Body of pancreas (tissue), 4 donors: ENCODE measurements around the gene GNPTG. TPM values are rescaled to one million over a fixed set of nuclear protein-coding genes. Genes with fewer than 3 reads are reported as not detected.

Source experiments
- ATAC-seq: fragments of 150-250 bp; one replicate; pipeline ENCODE4 v1.9.1; 2016
- DNase-seq, 4 donors: peaks; one replicate each; pipeline ENCODE4 v3.0.0-alpha.2; 2019
- H3K27ac ChIP-seq, 4 donors: fragments of 200-600 bp; sonication (generic); 1 replicate in 3 of 4; 2 replicates in 1 of 4; pipeline versions ENCODE4 v1.5.1 to v1.6.1; 2016 to 2019; ENCODE audit warnings: mild to moderate bottlenecking in 1 of 4, mixed read lengths in 1 of 4, moderate library complexity in 1 of 4
- H3K27me3 ChIP-seq, 2 donors: fragments of 200-600 bp; sonication (generic); one replicate each; pipeline ENCODE4 v1.6.0; 2016; ENCODE audit warnings: mild to moderate bottlenecking in 1 of 2
- H3K36me3 ChIP-seq, 2 donors: fragments of 200-600 bp; sonication (generic); replicated peaks in 1 of 2; 2 replicates each; pipeline ENCODE4 v1.5.1; 2016; ENCODE audit warnings: low read depth in 2 of 2; ENCODE audit not compliant: insufficient read depth in 1 of 2
- H3K4me1 ChIP-seq: fragments of 200-600 bp; sonication (generic); one replicate; pipeline ENCODE4 v1.6.0; 2016
- H3K4me3 ChIP-seq, 2 donors: fragments of 200-600 bp; sonication (generic); 1 replicate in 1 of 2; 2 replicates in 1 of 2; pipeline ENCODE4 v1.5.1; 2016 to 2019
- H3K9me3 ChIP-seq, 3 donors: fragments of 200-600 bp; sonication (generic); 1 replicate in 2 of 3; 2 replicates in 1 of 3; pipeline ENCODE4 v1.5.1; 2016
- POLR2A ChIP-seq, 3 donors: fragments of 450-650 bp; IDR thresholded peaks; one replicate each; pipeline ENCODE4 v1.6.1; 2016; ENCODE audit warnings: antibody characterized with exemption in 3 of 3, mild to moderate bottlenecking in 2 of 3
- WGBS, 2 donors: methylation state at CpG; one replicate each; pipeline ENCODE4 v1.1.5; 2017; 5-methylcytosine and 5-hydroxymethylcytosine counted together
- intact Hi-C: fragments of 100-400 bp; cut with DNase I; formaldehyde crosslinking; loops from one replicate; pipeline ENCODE4 v1.15.1; 2023
- total RNA-seq, 2 donors: library from RNA; depleted of rRNA; stranded (reverse); fragments of >200 nt; gene quantifications; one replicate each; pipeline ENCODE4 v1.1.0, GENCODE V29; 2016
- TF ChIP-seq, protein P1 (sequence below), 7 experiments: fragments of 450-650 bp in 4 of 7; fragments of 200-600 bp in 3 of 7; sonication (generic) in 3 of 7; IDR thresholded peaks; one replicate each; pipeline ENCODE4 v1.5.1; 2016 to 2019; ENCODE audit warnings: antibody characterized with exemption in 7 of 7

GNPTG gene
- total RNA-seq, 2 donors from 2014 or later = 38.1 to 98.2 TPM

DNA sequence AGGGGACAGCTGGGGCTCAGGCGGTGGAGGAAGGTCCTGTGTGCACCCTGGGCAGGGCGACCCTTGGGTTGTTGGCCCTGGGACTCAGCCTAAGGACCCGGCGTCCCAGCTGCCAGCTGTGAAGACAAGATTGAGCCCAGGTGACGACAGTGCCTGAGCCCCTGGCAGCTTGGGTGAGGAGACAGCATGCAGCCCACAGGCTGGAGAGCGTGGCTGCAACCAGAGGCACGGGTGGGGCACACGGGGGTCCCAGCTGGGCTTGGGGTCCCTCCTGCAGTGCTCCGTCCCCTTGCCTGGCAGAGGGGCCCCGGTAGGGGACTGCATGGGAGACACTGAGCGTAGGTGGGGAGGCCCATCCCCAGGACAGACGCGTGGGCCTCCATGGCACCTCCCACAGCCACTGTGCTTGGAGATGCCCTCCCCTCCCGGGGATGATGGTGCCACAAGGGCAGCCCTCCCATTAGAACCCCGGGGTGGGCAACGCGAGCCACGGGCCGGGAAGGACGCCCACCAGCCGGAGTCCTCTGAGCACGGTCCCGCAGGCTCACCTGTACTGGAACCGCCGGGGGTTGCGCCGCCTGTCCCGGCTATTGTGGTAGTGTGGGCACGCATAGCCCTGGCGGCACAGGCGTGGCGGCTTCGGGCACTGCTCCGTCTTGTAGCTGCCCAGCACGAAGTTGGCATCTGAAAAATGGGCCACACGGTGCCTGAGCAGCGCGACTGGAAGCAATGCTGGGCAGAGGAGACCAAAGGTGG lies 47.3 kb downstream of the GNPTG start:
- WGBS, 2 donors = 93 to 95% methylated on average over 15 to 29 of the region's 38 CpGs
- peaks cover 0 to 18% of the 10 kb centered on the region in 2 donors for H3K36me3 ChIP-seq
- ATAC-seq = no peak
- H3K27ac ChIP-seq = no peak overlapping the region
- DNase-seq = no peak
- no peak overlapping the region for H3K4me3 ChIP-seq
- TF ChIP-seq POLR2A (IDR thresholded peaks at IDR 0.05) = no peak
- TF ChIP-seq, protein P1, sequence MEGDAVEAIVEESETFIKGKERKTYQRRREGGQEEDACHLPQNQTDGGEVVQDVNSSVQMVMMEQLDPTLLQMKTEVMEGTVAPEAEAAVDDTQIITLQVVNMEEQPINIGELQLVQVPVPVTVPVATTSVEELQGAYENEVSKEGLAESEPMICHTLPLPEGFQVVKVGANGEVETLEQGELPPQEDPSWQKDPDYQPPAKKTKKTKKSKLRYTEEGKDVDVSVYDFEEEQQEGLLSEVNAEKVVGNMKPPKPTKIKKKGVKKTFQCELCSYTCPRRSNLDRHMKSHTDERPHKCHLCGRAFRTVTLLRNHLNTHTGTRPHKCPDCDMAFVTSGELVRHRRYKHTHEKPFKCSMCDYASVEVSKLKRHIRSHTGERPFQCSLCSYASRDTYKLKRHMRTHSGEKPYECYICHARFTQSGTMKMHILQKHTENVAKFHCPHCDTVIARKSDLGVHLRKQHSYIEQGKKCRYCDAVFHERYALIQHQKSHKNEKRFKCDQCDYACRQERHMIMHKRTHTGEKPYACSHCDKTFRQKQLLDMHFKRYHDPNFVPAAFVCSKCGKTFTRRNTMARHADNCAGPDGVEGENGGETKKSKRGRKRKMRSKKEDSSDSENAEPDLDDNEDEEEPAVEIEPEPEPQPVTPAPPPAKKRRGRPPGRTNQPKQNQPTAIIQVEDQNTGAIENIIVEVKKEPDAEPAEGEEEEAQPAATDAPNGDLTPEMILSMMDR (IDR thresholded peaks at IDR 0.05) = no peak
- no peaks in the 10 kb centered on the region for H3K4me1 ChIP-seq
- intact Hi-C loops = no loop called here
- H3K9me3 ChIP-seq = no peaks in the 10 kb centered on the region
- no peaks in the 10 kb centered on the region for H3K27me3 ChIP-seq

DNA sequence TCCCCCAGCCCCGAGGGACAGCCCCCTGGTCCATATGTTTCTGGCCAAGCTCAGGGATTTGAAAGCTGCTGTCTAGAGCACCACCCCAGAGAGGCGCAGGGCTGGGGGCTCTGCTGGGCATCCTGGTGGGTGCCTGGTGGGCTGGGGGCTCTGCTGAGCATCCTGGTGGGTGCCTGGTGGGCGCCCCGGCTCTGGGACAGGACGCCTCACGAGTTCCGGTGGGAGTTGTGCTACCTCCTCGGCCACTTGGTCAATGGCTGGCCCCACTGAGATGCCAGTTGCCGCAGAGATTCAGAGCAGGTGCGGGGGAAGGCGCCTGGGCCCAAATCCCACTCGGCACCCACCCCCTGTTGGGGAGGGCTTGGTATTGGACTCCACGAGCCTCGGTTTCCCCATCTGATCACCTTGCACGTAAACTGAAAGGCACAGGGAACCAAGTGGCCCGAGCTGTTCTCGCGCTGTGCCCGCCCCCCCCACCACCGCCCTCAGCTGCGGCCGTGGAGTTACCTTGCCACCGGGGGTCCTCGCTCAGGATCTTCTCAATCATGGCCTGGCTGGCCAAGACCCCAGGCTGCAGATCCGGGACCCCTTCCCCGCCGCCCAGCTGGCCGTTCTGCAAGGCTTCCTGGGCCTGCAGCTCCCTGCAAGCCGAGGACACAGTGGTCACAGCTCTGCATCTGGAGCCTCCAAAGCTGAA lies 49.5 kb downstream of the GNPTG start:
- Histone ChIP-seq H3K4me1 (no peaks in the 10 kb centered on the region), H3K27ac (no peak overlapping the region), H3K9me3 (no peaks in the 10 kb centered on the region), H3K27me3 (no peaks in the 10 kb centered on the region), H3K4me3 (no peak overlapping the region), H3K36me3 (peaks cover 0 to 18% of the 10 kb centered on the region in 2 donors)
- WGBS, 2 donors = 89 to 95% methylated on average over 4 to 26 of the region's 29 CpGs
- intact Hi-C loops = no loop called here
- no peak for TF ChIP-seq POLR2A (IDR thresholded peaks at IDR 0.05)
- TF ChIP-seq, protein P1 (IDR thresholded peaks at IDR 0.05) = no peak
- DNase-seq (no peak), ATAC-seq (no peak)

DNA sequence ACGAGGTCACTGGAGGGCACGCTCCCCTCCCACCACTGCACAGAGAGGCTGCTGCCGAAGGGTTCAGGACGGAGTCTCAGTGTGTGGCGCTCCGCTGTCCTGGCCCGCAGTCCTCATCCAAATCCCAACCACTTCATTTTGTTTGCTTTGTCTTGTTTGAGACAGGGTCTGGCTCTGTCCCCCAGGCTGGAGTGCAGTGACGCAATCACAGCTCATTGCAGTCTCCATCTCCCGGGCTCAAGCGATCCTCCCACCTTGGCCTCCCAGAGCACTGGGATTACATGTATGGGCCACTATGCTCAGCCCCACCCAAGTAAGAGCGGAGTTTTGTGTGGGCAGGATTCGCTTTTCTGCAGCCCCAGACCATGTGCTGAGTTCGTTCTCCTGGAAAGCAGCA lies 50.0 kb downstream of the GNPTG start:
- H3K4me3 ChIP-seq = no peak overlapping the region
- intact Hi-C loops = no loop called here
- H3K9me3 ChIP-seq = no peaks in the 10 kb centered on the region
- H3K4me1 ChIP-seq = no peaks in the 10 kb centered on the region
- H3K36me3 ChIP-seq = peaks cover 0 to 18% of the 10 kb centered on the region in 2 donors
- no peak overlapping the region for H3K27ac ChIP-seq
- ATAC-seq = no peak
- 91 to 97% methylated on average over 7 to 13 of the region's 13 CpGs for WGBS, 2 donors
- H3K27me3 ChIP-seq = no peaks in the 10 kb centered on the region
- no peak for DNase-seq
- TF ChIP-seq POLR2A (IDR thresholded peaks at IDR 0.05) = no peak
- TF ChIP-seq, protein P1 (IDR thresholded peaks at IDR 0.05) = no peak

DNA sequence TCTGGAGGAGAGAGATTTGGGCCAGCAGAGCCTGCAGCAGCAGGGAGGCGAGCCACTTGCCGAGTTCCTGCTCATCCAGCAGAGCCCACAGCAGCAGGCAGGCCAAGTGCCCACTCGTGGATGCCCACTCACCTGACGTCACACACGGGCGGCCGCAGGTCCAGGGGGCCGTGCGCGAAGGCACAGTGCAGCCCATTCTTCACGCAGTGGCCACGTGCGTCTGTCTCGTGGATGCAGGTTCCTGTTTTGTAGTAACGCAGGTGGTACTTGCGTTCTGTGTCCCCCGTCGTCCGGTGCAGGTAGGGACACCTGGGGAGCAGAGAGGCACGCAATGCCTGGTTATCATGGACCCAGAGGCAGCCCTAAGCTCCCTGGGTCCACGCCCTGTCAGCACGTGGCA lies 51.3 kb downstream of the GNPTG start:
- no peak for TF ChIP-seq POLR2A (IDR thresholded peaks at IDR 0.05)
- TF ChIP-seq, protein P1 (IDR thresholded peaks at IDR 0.05) = no peak
- H3K9me3 ChIP-seq = no peaks in the 10 kb centered on the region
- H3K4me1 ChIP-seq = peaks cover 10% of the 10 kb centered on the region
- peaks cover 0 to 16% of the 10 kb centered on the region in 2 donors for H3K36me3 ChIP-seq
- intact Hi-C loops = no loop called here
- DNase-seq (no peak), ATAC-seq (no peak)
- H3K27ac ChIP-seq = no peak overlapping the region
- H3K4me3 ChIP-seq = no peak overlapping the region
- 88 to 93% methylated on average over 18 to 22 of the region's 22 CpGs for WGBS, 2 donors
- H3K27me3 ChIP-seq = no peaks in the 10 kb centered on the region
